ENCODE data around the gene CRYGB. TPM values are rescaled to one million over a fixed set of nuclear protein-coding genes. Genes with fewer than 3 reads are reported as not detected.
"Not testable (repeated sequence)": the region's sequence is repeated elsewhere in the genome, so short reads cannot be mapped to it uniquely, and the experiment has no call there.

The CRYGB gene
- total RNA-seq, 1 experiment from 2014 or later = not detected

DNA sequence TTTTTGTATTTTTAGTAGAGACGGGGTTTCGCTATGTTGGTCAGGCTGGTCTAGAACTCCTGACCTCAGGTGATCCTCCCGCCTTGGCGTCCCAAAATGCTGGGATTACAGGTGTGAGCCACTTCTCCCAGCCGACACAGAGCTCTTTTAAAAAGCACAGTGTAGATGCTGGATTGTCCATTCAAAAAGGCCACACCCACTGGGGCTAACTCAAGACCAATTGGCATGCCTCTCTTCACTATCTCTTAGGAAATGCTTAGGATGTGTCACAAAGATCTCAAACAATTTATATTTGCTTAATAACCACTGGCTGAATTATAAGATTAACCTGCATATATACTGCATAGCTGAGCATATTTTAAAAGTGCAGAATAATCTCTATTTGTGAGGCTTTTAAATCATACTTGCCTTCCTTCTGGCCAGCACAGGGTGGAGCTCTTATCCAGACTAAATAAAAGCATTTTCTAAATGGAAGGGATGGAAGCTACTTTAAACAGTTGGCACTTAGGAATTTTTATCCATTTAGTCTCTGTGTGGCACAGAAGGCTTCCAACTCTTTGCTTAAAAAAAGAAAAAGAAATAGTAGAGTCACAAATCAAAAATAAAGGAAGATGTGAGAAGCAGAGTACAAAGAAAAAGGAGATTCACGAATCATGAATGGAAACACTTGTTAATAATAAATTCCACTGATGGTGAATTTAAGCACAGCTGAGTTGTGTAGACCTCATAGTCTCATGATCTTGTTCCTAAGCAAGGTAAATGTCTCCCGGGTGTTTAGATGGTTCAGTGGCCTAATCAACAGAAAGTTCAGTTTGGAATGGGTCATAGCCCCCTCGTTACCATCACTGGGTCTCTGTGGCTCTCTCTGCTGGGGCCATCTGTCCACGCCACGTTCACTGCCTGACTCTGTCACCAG lies 44.0 kb downstream of the CRYGB start:
- Histone ChIP-seq H3K27me3 (replicated peaks; ENCODE audit: insufficient read depth, low read depth, low read length, poor library complexity) (no peaks in the 10 kb centered on the region), H3K9me3 (ENCODE audit: low read depth, low read length, poor library complexity, severe bottlenecking) (no peaks in the 10 kb centered on the region), H3K36me3 (ENCODE audit: insufficient read depth, low read length, poor library complexity, severe bottlenecking) (no peaks in the 10 kb centered on the region), H3K4me1 (ENCODE audit: insufficient read depth, low read length, poor library complexity, severe bottlenecking) (no peaks in the 10 kb centered on the region), H3K27ac (ENCODE audit: low read depth, low read length, poor library complexity, severe bottlenecking) (no peak overlapping the region), H3K4me3 (ENCODE audit: low read depth, low read length, poor library complexity, severe bottlenecking) (no peak overlapping the region)
- ChIA-PET CTCF (interaction anchor here (0.6 to 1.5 kb wide), 3 partner anchors 152 to 167 kb away, joined by 3 to 5 read pairs (median 4); partner anchors contain the start of gene IDH1), POLR2A (ENCODE audit: low non-redundant PET) (interaction anchor here (0.6 kb wide), 1 partner anchor 270 kb away, joined by 3 read pairs; no protein-coding TSS in a partner anchor)
- intact Hi-C loops (cut with micrococcal nuclease; ENCODE audit: unreplicated experiment) = no loop called here
- no TSS peak for BruUV-seq (replicated peaks)
- DNase-seq (ENCODE audit: low spot score) = peak; percentile 7
- TF ChIP-seq, protein P1, sequence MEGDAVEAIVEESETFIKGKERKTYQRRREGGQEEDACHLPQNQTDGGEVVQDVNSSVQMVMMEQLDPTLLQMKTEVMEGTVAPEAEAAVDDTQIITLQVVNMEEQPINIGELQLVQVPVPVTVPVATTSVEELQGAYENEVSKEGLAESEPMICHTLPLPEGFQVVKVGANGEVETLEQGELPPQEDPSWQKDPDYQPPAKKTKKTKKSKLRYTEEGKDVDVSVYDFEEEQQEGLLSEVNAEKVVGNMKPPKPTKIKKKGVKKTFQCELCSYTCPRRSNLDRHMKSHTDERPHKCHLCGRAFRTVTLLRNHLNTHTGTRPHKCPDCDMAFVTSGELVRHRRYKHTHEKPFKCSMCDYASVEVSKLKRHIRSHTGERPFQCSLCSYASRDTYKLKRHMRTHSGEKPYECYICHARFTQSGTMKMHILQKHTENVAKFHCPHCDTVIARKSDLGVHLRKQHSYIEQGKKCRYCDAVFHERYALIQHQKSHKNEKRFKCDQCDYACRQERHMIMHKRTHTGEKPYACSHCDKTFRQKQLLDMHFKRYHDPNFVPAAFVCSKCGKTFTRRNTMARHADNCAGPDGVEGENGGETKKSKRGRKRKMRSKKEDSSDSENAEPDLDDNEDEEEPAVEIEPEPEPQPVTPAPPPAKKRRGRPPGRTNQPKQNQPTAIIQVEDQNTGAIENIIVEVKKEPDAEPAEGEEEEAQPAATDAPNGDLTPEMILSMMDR (conservative IDR thresholded peaks at IDR 0.05; ENCODE audit: low read depth, low read length) = peak; percentile 53
- no peak for TF ChIP-seq EZH2 (IDR thresholded peaks at IDR 0.05; ENCODE audit: borderline replicate concordance, low read depth, low read length, poor library complexity, severe bottlenecking)

DNA sequence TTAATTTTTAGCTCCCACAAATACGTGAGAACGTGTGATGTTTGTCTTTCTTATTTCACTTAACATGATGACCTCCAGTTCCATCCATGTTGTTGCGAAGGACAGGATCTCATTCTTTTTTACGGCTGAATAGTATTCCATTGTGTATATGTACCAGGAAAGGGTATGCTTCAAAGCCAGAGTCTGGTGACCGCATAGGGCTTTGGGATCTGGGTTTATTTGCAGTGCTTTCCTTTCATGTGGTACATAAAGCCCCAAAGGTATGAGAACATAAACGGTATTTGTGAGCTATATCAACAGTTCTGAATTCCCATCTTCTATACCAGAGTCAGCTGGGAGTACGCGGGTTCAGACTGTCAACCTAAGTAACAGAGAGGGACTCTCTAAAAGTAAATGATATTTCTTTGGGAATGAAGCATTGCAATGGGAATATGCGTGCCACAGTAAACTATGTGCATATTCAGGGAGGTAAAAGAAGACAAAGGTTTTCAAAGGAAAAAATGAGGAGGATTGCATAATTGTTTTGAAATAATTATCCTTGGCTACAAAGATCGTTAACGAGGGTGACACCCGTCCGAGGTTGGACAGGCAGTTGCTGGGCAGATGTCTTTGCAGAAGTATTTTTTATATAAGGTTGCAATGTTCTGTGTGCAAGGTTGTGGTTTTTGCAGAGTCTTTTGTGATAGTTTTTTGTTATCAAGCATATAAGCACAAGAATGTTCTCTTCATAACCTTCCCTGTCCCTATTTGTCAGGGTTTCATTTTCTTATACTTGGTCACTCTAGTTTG lies 46.1 kb downstream of the CRYGB start:
- intact Hi-C loops (cut with micrococcal nuclease; ENCODE audit: unreplicated experiment) = no loop called here
- H3K27ac ChIP-seq (ENCODE audit: low read depth, low read length, poor library complexity, severe bottlenecking) = no peak overlapping the region
- DNase-seq (ENCODE audit: low spot score) = no peak
- POLR2A ChIA-PET (ENCODE audit: low non-redundant PET) = no interaction called here
- CTCF ChIA-PET = no interaction called here
- TF ChIP-seq, protein P1 (conservative IDR thresholded peaks at IDR 0.05; ENCODE audit: low read depth, low read length) = no peak
- TF ChIP-seq EZH2 (IDR thresholded peaks at IDR 0.05; ENCODE audit: borderline replicate concordance, low read depth, low read length, poor library complexity, severe bottlenecking) = no peak
- H3K9me3 ChIP-seq (ENCODE audit: low read depth, low read length, poor library complexity, severe bottlenecking) = no peaks in the 10 kb centered on the region
- H3K36me3 ChIP-seq (ENCODE audit: insufficient read depth, low read length, poor library complexity, severe bottlenecking) = no peaks in the 10 kb centered on the region
- no TSS peak for BruUV-seq (replicated peaks)
- no peak overlapping the region for H3K4me3 ChIP-seq (ENCODE audit: low read depth, low read length, poor library complexity, severe bottlenecking)
- no peaks in the 10 kb centered on the region for H3K4me1 ChIP-seq (ENCODE audit: insufficient read depth, low read length, poor library complexity, severe bottlenecking)
- H3K27me3 ChIP-seq (replicated peaks; ENCODE audit: insufficient read depth, low read depth, low read length, poor library complexity) = no peaks in the 10 kb centered on the region

DNA sequence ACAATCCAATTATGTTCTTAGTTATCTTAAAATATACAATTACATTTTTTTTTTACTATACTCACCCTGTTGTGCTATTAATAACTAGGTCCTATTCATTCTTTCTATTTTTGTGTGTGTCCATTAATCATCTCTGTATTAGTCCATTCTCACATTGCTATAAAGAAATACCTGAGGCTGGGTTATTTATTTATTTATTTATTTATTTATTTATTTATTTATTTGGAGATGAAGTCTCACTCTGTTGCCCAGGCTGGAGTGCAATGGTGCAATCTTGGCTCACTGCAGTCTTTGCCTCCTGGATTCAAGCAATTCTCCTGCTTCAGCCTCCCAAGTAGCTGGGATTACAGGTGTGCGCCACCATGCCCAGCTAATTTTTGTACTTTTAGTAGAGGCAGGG lies 47.3 kb downstream of the CRYGB start:
- CTCF ChIA-PET; H3K36me3 ChIP-seq (ENCODE audit: insufficient read depth, low read length, poor library complexity, severe bottlenecking); H3K27ac ChIP-seq (ENCODE audit: low read depth, low read length, poor library complexity, severe bottlenecking); H3K4me3 ChIP-seq (ENCODE audit: low read depth, low read length, poor library complexity, severe bottlenecking); DNase-seq (ENCODE audit: low spot score); H3K4me1 ChIP-seq (ENCODE audit: insufficient read depth, low read length, poor library complexity, severe bottlenecking); POLR2A ChIA-PET (ENCODE audit: low non-redundant PET); intact Hi-C loops (cut with micrococcal nuclease; ENCODE audit: unreplicated experiment); BruUV-seq (replicated peaks); H3K27me3 ChIP-seq (replicated peaks; ENCODE audit: insufficient read depth, low read depth, low read length, poor library complexity); H3K9me3 ChIP-seq (ENCODE audit: low read depth, low read length, poor library complexity, severe bottlenecking): not testable (repeated sequence)
